Measurements from ENCODE around the gene PDE6A.

DNA sequence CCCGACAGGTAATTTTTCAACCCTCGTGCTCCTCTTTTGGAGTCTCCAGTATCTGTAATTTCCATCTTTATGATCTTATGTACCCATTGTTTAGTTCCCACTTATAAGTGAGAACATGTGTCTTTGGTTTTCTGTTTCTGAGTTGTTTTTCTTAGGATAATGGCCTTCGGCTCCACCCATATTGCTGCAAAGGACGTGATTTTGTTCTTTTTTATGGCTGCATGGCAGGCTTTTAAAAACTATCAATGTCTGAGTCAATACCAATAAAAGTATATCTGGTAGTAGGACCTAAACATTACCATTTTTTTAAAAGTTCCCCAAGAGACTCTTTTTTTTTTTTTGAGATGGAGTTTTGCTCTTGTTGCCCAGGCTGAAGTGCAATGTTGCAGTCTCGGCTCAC lies 12.1 kb upstream of the PDE6A start:
- TF ChIP-seq, protein P1, sequence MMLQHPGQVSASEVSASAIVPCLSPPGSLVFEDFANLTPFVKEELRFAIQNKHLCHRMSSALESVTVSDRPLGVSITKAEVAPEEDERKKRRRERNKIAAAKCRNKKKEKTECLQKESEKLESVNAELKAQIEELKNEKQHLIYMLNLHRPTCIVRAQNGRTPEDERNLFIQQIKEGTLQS (IDR thresholded peaks at IDR 0.05): no peak
- TF ChIP-seq, protein P1 (CRISPR knock-in tag; conservative IDR thresholded peaks at IDR 0.05): no peak
- TF ChIP-seq HLTF (IDR thresholded peaks at IDR 0.05) (no peak), ILF3 (IDR thresholded peaks at IDR 0.05; ENCODE audit: borderline replicate concordance) (no peak), FOSL1 (tag; conservative IDR thresholded peaks at IDR 0.05) (no peak), STAT5B (CRISPR knock-in tag; IDR thresholded peaks at IDR 0.05) (no peak), SNRNP70 (optimal IDR thresholded peaks at IDR 0.05; ENCODE audit: low read depth, low read length) (no peak), YY1 (IDR thresholded peaks at IDR 0.05; ENCODE audit: borderline replicate concordance in 1 of 3, control insufficient read depth in 1 of 3, extremely low read depth in 1 of 3, insufficient read depth in 3 of 3, insufficient read length in 1 of 3, insufficient replicate concordance in 2 of 3, low read depth in 1 of 3, low read length in 2 of 3) (no peak), U2AF1 (optimal IDR thresholded peaks at IDR 0.05; ENCODE audit: low read depth, low read length) (no peak), RAD21 (CRISPR knock-in tag; conservative IDR thresholded peaks at IDR 0.05 in 1 of 2, IDR thresholded peaks at IDR 0.05 in 1 of 2) (no peak)
- TF ChIP-seq, protein P2, sequence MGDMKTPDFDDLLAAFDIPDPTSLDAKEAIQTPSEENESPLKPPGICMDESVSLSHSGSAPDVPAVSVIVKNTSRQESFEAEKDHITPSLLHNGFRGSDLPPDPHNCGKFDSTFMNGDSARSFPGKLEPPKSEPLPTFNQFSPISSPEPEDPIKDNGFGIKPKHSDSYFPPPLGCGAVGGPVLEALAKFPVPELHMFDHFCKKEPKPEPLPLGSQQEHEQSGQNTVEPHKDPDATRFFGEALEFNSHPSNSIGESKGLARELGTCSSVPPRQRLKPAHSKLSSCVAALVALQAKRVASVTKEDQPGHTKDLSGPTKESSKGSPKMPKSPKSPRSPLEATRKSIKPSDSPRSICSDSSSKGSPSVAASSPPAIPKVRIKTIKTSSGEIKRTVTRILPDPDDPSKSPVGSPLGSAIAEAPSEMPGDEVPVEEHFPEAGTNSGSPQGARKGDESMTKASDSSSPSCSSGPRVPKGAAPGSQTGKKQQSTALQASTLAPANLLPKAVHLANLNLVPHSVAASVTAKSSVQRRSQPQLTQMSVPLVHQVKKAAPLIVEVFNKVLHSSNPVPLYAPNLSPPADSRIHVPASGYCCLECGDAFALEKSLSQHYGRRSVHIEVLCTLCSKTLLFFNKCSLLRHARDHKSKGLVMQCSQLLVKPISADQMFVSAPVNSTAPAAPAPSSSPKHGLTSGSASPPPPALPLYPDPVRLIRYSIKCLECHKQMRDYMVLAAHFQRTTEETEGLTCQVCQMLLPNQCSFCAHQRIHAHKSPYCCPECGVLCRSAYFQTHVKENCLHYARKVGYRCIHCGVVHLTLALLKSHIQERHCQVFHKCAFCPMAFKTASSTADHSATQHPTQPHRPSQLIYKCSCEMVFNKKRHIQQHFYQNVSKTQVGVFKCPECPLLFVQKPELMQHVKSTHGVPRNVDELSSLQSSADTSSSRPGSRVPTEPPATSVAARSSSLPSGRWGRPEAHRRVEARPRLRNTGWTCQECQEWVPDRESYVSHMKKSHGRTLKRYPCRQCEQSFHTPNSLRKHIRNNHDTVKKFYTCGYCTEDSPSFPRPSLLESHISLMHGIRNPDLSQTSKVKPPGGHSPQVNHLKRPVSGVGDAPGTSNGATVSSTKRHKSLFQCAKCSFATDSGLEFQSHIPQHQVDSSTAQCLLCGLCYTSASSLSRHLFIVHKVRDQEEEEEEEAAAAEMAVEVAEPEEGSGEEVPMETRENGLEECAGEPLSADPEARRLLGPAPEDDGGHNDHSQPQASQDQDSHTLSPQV (IDR thresholded peaks at IDR 0.05): no peak
- TF ChIP-seq, protein P3, sequence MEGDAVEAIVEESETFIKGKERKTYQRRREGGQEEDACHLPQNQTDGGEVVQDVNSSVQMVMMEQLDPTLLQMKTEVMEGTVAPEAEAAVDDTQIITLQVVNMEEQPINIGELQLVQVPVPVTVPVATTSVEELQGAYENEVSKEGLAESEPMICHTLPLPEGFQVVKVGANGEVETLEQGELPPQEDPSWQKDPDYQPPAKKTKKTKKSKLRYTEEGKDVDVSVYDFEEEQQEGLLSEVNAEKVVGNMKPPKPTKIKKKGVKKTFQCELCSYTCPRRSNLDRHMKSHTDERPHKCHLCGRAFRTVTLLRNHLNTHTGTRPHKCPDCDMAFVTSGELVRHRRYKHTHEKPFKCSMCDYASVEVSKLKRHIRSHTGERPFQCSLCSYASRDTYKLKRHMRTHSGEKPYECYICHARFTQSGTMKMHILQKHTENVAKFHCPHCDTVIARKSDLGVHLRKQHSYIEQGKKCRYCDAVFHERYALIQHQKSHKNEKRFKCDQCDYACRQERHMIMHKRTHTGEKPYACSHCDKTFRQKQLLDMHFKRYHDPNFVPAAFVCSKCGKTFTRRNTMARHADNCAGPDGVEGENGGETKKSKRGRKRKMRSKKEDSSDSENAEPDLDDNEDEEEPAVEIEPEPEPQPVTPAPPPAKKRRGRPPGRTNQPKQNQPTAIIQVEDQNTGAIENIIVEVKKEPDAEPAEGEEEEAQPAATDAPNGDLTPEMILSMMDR (IDR thresholded peaks at IDR 0.05 in 2 of 3, conservative IDR thresholded peaks at IDR 0.05 in 1 of 3; ENCODE audit: insufficient read depth in 2 of 3, low read depth in 1 of 3, low read length in 3 of 3): no peak
